ENCODE results near the gene ESM1.
"Not testable (repeated sequence)": the region's sequence is repeated elsewhere in the genome, so short reads cannot be mapped to it uniquely, and the experiment has no call there.

The ESM1 gene, protein sequence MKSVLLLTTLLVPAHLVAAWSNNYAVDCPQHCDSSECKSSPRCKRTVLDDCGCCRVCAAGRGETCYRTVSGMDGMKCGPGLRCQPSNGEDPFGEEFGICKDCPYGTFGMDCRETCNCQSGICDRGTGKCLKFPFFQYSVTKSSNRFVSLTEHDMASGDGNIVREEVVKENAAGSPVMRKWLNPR

DNA sequence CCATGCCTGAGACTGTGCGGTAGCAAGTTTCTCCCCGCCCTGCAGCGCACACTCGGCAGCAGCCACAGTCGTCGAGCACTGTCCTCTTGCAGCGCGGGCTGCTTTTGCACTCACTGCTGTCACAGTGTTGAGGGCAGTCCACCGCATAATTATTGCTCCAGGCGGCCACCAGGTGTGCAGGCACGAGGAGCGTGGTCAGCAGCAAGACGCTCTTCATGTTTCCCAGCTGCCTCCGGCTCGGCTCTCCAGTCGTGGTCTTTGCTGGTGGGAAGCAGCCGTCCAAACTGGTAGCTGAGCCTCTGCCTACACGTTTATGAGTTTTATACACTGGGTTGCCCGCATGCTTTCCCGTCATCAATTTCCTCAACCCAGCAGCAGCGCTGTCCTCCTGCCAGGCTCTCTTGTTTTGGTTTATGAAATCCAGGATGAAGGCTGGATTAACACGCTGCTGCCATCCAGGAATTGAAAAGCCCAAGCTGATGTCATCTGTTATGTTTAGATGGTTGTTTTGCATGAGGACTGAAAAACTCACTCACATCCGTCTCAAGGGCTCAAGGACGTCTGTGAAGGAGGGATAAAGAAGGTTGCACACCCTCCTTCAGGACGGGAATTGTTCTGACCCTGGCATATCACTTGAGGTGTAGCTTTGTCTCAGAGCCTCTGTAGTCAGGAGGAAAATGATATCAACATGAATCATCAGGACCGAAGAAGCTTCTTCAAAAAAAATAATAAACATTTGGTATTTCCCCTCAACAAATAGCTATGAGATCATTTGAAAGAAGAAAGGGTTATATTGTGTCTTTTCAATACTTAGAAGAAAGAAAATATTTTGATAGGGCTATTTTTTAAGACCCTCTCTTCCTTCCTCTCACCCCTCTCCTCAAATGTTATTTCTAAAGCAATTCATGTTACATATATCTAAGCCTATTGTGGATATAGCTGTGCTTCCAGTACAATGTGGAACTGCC, at the start of gene ESM1:
Gene ESM1, minus strand, starts transcription at position 293 of the 968 bp plus-strand sequence. Its CDS starts 76 bp downstream, at position 217.
- no peak for DNase-seq

DNA sequence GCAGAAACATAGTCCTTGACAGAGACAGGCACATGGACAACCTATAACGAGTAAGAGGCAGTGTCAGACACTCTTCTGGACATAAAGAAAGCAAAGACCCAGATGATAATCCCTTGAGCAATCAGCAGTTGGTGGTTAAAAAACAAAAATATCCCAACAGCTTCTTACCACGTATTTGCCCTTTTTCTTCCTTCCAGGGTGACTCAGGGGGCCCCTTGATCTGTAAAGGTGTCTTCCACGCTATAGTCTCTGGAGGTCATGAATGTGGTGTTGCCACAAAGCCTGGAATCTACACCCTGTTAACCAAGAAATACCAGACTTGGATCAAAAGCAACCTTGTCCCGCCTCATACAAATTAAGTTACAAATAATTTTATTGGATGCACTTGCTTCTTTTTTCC, 48.2 kb upstream of the ESM1 start:
- no peak for DNase-seq

DNA sequence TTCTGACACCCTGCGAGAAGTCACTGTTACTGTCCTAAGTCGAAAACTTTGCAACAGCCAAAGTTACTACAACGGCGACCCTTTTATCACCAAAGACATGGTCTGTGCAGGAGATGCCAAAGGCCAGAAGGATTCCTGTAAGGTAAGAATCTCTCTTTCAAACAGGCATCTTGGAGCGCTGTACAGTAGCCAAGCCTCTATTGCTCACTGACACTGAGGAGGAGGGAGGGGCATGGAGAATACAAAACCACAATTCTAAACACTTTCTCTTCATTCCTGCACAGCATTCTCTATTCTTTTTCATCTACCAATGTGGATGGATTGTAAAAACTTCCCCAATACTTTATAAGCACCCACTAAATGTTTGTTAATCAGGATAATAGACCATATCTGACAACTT, 46.1 kb upstream of the ESM1 start:
- DNase-seq, result no peak

DNA sequence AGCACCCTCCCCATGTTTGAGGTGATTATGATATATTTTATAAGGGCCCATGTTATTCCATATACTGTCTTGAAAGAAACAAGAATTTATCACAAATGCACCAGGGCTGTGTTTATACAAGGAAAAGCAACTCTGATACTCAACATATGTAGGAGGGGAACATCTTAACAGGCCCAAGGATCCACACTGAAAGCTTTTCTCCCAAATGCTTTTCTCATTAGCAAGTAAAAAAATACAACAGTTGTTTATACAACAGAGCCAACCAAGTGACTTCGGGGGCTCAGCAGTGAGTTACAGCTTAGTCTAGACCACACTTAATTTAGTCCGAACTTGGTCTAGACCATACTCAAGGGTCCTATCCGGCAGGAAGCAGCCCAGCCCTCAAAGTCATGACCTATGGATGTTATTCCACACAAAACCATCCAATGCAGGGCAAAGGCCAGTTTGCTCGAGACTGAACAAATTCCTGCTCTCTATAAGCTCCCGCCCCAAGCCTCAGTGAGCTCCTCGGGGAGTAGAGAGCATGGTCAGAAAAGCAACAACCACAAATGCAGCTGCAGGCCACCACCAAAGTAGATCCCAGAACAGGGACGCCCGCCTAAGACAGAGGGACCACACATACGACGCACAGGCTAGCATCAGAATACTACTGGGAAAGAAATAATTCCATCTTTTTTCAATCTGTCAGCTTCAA, 45.4 kb upstream of the ESM1 start:
- no peak for DNase-seq

DNA sequence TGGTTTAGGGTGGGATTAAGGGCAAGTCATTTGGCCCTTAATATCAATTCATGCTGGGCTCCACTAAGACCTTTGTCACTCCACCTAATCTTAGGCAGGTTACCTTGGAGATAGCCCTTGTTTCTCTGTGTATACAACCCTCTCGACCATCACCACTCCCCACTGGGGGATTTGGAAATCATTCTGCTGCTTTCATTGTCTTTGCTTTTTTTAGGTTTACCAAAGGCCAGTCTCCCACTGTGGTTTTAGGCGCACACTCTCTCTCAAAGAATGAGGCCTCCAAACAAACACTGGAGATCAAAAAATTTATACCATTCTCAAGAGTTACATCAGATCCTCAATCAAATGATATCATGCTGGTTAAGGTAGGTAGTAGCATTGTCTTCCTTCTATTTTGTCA, 44.8 kb upstream of the ESM1 start:
- DNase-seq, result no peak

DNA sequence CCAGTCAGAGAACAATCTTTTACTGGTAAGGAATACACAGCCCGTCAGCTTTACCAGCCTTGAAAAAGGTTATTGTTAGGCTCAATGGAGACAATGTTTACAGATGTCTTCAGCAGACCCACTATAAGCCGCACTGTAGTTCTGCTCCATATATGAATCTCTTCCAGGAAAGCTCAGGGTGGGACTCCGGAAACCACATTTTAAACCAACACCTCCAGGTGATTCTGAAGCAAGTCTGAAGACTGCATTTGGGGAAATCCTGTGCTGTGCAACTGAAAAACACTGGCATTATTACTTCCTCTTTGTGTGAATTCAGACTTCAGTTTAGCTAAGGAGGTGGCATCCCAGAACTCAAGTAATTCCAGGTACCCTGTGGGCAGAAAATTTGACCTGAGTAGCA, 42.2 kb upstream of the ESM1 start:
- DNase-seq, result no peak

DNA sequence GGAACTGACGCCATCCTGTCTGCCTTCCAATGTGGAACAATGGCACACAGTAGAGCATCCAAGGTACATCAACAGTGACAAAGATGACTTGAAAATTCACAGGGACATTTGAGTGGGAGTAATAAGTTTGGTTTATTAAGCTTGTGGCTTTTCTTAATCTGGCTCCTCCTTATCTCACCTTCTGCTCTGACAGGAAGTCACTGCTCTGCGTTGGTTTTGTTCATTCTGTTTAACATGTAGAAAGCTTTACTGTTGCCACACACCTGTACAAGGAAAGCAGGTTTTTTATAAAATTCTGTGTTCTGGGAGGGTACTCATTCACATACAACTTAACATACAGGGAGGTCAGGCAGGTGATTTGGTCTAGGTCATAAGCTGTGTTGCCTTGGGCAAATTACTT, 37.1 kb upstream of the ESM1 start:
- no peak for DNase-seq

DNA sequence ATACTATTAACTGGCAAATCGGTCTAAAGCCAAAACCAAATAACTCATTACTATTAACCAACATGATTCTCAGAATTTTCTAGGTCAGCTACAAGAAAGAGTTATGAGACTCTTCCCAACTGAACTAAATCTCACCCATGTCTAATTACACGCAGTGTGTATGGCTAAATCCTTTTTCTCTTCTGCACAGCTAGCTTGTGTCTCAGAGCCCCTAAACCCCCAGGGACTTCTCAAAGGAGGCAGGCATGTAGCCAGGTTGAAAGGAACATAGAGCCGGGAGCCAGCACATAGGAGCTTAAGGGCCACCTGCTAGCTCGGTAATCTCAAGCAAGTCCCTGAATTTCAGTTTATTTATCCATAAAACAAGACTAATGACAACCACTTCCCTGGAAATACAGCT, 36.4 kb upstream of the ESM1 start:
- DNase-seq, result no peak

DNA sequence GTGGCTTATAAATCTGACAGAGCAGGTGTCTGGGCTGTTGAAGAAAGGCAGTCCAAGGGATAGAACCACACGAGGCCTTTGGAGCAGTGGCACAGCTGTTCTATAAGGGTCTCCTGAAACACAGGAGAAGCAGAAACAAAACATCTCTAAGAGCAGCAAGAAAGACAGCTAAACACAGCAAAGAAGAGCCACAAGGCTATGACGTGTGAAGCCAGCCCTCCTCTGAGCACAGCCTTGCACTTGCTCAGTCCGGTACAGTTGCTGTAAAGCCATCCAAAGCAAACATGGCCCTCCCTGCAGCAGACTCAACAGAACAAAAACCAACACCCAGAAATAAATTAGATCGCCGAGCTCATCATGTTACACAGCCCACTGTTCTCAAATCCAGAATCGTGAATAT, 36.0 kb upstream of the ESM1 start:
- DNase-seq, result peak; percentile 31

DNA sequence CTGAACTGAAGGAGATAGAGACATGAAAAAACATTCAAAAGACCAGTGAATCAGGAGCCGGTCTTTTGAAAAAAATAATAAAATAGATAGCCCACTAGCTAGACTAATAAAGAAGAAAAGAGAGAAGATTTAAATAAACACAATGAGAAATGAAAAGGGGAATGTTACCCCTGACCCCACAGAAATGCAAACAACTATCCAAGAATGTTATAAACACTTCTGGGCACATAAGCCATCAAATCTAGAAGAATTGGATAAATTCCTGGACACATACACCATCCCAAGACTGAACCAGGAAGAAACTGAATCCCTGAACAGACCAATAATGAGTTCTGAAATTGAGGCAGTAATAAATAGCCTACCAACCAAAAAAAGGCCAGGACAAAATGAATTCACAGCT, 24.8 kb upstream of the ESM1 start:
- DNase-seq, result not testable (repeated sequence)

DNA sequence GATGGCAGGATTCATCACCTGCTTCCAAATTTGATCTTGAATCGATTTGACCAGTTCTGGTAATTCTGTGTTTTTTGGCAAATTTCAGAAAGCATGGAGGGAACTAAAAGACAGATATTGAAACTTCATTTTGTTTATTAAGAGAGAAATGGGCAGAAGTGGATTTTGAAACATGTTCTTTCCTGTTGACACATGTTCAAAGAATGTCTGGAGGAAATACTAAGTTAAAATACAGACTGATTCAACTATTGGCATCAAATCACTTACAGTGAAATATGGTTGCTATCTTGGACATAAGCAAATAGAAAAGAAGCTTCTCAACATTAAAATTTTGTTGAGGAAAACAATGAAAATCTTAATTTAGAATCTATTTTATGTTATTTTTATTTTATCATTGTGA, 19.3 kb upstream of the ESM1 start:
- DNase-seq, result no peak

DNA sequence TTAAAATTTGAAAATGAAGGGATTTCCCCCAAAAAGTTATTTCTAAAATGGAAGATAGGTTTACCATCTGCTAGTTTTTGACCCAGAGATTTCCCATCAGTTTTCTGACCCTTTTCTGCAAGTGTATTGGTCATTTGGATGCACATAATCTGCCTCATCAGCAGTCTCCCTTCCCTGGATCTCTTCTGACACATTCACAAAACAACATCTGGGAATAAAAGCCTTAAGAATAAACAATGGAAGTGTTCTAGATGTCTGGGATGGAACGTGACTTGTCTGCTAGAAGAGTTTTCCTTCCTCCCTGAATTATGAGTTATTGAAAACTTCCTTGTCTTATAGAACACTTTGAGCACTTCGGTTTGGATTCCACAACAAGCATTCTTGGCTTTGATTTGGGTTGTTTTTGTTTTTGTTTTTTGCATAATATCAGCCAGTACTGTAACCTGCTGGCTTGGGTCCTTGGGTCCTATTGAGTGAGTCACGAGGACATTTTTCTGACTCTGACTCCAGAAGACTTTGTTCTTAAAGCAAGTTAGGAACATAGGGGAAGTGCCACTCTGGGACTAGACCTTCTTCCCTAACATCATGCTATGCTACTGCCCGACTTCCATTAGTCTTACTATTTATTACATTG, 18.2 kb upstream of the ESM1 start:
- DNase-seq, result no peak

DNA sequence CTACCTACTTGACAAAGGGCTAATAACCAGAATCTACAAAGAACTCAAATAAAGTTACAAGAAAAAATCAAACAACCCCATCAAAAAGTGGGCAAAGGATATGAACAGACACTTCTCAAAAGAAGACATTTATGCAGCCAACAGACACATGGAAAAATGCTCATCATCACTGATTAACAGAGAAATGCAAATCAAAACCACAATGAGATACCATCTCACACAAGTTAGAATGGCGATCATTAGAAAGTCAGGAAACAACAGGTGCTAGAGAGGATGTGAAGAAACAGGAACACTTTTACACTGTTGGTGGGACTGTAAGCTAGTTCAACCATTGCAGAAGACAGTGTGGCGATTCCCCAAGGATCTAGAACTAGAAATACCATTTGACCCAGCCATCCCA, 16.8 kb upstream of the ESM1 start:
- not testable (repeated sequence) for DNase-seq

DNA sequence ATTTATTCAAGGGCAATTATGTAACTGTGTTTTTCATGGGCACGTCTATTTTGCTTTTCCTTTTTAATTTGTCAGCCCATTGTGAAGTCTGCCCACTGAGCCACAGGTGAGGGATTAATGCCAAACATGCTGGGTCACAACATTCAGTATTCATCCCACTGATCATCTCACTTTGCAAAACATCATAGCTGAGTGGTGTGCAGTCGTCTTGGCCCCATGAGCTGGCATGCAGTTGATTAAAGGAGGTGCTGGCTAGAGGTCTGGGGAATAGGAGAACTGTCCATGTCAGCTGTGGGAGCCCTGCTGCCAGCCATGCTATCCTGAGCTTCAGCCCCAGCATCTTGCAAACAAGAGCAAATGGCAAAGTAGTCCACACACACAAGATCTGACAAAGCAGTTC, 11.7 kb upstream of the ESM1 start:
- DNase-seq, result no peak

DNA sequence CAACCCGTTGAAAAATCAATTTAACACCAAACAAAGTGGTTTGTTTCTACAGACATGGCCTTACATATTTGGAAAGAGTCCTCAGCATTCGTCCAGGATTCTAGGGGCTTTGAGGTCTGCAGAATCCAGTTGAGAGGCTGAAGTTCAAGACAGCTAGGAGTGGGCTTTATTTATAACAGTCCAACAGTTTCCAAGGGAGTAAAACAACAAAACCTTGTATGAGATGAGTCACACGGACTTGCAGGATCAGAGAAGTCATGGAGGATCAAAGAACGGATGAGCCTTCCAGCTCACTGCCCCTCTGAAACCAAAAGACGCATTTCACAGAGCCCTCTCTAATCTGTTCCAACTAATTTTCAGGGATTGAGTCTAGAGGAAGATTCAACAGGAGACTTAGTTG, 11.1 kb upstream of the ESM1 start:
- no peak for DNase-seq

DNA sequence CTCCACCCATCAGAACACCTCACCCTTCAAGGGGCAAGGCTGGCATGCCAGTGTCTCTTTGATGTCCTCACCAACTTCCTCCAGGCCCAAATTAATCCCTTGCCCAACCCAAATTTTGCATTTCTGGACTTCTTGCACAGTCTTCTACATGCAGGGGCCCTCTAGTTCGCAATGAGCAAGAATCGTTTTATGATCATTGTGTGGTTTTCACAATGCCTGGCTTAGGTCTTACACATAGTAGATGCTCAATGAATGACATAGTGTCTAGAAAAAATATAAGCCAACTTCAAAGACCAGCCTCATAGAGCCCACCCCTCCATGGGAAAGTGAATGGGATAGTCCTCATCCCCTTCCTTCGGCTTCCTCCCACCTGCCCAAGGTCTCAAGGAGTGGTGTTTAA, 9.8 kb upstream of the ESM1 start:
- no peak for DNase-seq

DNA sequence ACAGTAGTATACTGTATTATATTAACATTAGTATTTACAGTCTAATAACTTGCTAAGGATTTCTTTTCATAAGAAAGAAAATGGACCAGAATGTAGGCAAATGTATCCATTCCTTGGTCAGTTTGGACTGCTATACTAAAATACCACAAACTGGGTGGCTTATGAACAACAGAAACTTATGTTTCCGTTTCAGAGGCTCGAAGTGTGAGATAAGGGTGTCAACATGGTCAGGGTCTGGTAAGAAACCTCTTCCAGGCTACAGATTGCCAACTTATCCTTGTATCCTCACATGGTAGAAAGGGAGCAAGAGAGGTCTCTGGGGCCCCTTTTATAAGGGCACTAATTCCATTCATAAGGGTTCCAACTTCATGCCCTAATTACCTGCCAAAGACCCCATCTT, 9.2 kb upstream of the ESM1 start:
- DNase-seq, result no peak

DNA sequence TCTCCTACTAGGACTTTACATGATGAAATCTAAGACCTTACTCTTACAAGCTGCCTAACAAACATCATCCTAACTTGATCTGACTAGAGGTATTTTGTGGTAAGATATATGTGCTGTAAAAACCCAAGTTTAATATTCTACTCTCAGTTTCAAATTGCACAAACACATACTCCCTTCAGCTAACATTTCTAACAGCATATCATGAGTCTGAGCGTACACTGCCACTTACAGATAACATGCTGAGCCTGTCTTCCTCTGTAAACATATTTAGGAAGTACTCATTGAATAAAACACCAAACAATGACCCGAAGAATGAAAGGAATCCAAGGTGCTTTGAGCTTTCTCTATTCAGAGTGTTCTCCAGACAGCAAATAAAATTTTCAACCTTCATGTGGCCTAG, 7.9 kb upstream of the ESM1 start:
- DNase-seq, result no peak

DNA sequence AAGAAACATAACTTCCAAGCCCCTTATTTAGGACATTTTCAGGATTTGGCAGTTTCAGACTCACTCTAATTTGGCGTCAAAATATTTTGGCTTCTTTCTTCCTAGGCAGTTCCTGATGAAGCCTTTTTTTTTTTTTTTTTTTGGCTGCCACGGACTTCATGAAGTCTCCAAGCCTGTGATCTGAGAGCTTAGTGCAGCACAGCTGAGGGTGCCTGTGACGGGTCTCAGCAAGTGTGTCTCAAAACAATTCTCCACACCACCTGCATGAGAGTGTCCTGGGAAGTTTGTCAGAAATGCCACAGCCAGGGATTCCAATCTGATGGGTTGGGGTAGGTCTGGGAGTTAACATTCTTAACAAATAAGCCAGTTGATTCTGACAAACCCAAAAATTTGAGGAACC, 6.0 kb upstream of the ESM1 start:
- DNase-seq, result no peak

DNA sequence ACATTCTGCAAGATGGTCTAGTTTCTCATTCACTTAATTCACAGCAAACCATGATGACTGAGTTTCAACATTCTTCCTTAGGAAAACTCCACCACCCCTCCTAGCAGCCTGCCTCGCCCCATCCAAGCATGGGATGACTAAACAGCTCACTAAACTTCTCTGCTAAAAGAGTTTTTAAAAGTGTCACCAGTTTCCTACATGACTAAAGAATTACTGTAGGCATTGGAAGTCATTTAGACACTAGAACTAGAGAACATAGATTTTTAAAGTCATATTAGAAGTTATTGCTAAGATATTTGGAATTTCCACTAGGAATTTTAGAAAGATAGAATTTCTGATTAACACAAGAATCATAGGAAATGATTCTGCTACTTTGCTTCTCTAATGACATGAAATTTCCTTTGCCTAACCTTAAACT, 5.5 kb upstream of the ESM1 start:
- no peak for DNase-seq

DNA sequence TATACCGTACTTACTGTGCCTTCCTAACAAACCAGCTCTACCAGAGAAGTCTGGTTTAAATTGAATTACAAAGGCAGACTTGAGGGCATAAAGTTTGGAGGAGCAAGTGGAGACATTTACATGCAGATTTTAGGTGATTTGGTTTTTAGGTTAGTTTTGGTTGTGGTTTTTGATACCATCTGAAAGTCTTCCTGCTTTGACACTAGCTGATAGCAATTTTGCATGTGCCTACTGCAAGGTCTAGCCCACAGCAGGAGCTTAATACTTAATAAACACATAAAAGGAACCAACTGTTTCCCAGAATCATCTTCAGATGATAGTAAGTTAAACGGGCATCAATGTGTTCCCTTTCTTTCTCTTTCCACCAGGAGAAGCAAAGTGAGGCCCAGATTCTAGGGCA, 3.4 kb upstream of the ESM1 start:
- no peak for DNase-seq

DNA sequence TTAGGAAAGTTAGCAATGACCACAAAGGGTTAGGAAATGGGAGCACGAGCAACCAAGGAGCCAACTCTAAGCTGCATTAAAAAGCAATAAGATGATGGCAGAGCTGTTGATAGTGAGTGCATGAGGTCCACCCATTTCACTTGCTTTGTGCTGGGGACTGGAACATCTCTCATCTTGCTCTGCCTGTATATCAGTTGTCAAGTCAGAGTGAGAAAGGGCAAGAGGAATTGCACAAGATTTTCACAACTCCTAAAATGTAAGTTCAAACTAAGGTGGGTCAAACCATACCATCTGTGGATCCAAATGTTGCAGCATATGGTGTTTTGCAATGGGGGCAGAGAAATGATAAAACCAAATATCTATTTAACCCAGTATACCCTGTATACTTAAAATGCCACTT, 2.8 kb upstream of the ESM1 start:
- no peak for DNase-seq

DNA sequence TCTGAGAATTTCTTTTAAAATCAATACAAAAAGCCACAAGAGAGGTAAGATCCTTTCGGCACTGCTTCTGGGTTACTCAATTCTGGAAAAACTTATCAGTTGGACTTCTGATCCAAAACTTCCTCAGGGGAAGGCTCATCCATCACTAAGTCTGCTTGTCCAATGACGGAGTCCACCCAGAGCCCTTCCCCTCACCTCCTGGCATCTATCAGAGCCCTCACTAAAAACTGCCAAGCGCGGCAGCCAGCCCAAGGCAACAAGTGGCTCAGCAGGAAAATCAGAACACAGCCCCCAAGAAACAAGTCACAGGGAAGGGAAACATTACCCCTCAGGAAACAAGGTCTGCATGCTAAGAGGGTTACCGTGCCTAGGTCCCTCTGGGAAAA, 869 bp upstream of the ESM1 start:
- DNase-seq, result no peak

DNA sequence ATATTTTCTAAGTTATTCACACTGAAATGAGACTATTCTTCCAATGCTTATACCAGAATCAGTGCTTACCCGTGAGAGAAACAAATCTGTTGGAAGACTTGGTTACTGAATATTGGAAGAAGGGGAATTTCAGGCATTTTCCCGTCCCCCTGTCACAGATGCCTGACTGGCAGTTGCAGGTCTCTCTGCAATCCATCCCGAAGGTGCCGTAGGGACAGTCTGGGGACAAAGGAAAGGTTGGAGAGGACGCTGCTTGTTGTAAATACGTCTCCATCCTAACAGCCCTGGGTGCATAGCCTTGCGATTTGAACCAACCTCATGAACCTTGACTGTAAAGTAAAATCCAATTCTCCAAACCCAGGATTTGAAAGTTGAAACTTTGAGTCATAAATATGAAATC, 3.5 kb downstream of the ESM1 start:
- DNase-seq, result no peak
